Suprapubic skin (tissue), 4 donors: ENCODE results near the gene PDGFC.
A peak's percentile ranks its signal among the peaks of the same experiment; 100 is the strongest.

Source experiments
- CTCF ChIP-seq, 2 donors: fragments of 200-600 bp in 1 of 2; fragments of 450-650 bp in 1 of 2; sonication (generic) in 1 of 2; IDR thresholded peaks; one replicate each; pipeline ENCODE4 v1.5.1; 2016 to 2019; ENCODE audit warnings: antibody characterized with exemption in 2 of 2, mild to moderate bottlenecking in 1 of 2, moderate library complexity in 1 of 2
- POLR2A ChIP-seq, 2 donors: fragments of 450-650 bp; IDR thresholded peaks; one replicate each; pipeline ENCODE4 v1.6.1; 2017; ENCODE audit warnings: antibody characterized with exemption in 2 of 2, mild to moderate bottlenecking in 2 of 2, moderate library complexity in 2 of 2
- POLR2AphosphoS5 ChIP-seq, 3 donors: sonication (generic); formaldehyde crosslinking; IDR thresholded peaks; one replicate each; pipeline ENCODE4 v1.6.1; 2017; ENCODE audit warnings: antibody characterized with exemption in 3 of 3

DNA sequence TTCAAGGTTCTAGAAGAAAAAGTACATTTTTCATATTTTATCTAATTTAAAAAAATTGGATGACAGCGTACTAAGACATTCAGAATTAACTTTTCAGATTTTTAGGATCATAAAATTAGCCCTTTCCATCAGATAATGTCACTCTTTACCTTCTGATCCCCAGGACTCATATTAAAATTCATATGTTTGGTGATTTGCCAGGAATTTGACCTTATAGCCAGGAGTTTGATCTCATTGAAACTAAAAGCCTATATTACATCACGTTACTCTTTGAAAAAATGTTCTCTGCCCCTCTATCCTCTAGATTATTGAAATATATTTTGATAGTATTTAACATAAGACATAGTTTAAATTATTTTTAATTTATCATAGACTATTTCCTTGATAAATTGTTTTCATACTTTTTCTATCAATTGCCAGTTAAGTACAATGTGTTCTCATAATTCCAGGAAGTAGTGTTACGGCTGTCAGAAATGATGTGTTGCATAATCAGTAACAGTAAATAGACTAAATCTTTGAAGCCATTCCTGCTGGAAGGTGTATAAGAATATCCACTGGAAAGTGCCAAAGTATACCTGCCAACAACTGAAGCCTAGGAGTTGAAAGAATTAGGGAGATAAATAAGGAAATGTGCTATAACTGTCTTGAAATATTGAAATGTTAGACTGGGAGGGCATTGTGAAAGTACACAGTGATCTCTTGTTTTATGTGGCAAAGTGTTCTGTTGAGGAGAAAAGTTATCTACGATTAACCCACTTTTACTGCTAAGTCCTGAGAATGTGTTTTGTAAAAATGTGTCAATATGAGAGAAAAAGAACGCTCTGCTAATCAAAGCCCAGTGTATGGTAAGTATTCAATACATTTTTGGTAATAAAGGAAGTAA, 32.9 kb upstream of the PDGFC start:
- TF ChIP-seq POLR2AphosphoS5 (IDR thresholded peaks at IDR 0.05) (peak in 1 of 3 donors; percentile 48), CTCF (IDR thresholded peaks at IDR 0.05) (no peak), POLR2A (IDR thresholded peaks at IDR 0.05) (no peak)
